Natural killer cell treated with Interleukin-12 subunit alpha and Interleukin-12 subunit beta and Interleukin-15 and Interleukin-18, amount 100 ng/mL, for 72 hours (primary cell): Measurements from ENCODE around the gene TIFAB. TPM values are rescaled to one million over a fixed set of nuclear protein-coding genes. Genes with fewer than 3 reads are reported as not detected.
A peak's percentile ranks its signal among the peaks of the same experiment; 100 is the strongest.
"Not testable (repeated sequence)": the region's sequence is repeated elsewhere in the genome, so short reads cannot be mapped to it uniquely, and the experiment has no call there.

Experiments used
- ATAC-seq, 2 donors: fragments of 150-1000 bp; cut with Tn5 transposase in 1 of 2; sonication (Bioruptor Pico), chemical (Tn5 transposase) in 1 of 2; 2 replicates each; pipeline ENCODE4 v1.10.0; 2021
- DNase-seq: peaks from one replicate; pipeline ENCODE4 v3.0.0; 2022; ENCODE audit warnings: low spot score
- H3K27ac Mint-ChIP-seq, 2 donors: 1 replicate in 1 of 2; 2 replicates in 1 of 2; pipeline ENCODE4 v1.8.0; 2022; ENCODE audit warnings: mixed read lengths in 2 of 2, mild to moderate bottlenecking in 1 of 2, moderate library complexity in 1 of 2
- H3K27me3 Mint-ChIP-seq, 2 donors: 1 replicate in 1 of 2; 2 replicates in 1 of 2; pipeline ENCODE4 v1.8.0; 2022; ENCODE audit warnings: mixed read lengths in 2 of 2
- H3K36me3 Mint-ChIP-seq: one replicate; pipeline ENCODE4 v1.8.0; 2022; ENCODE audit warnings: mixed read lengths
- H3K4me1 Mint-ChIP-seq, 2 donors: 1 replicate in 1 of 2; 2 replicates in 1 of 2; pipeline ENCODE4 v1.8.0; 2022; ENCODE audit warnings: low read depth in 2 of 2, mixed read lengths in 2 of 2, mild to moderate bottlenecking in 1 of 2
- H3K4me3 Mint-ChIP-seq: one replicate; pipeline ENCODE4 v1.8.0; 2022; ENCODE audit warnings: mixed read lengths
- H3K9me3 Mint-ChIP-seq: 2 replicates; pipeline ENCODE4 v1.8.0; 2022; ENCODE audit warnings: mixed read lengths
- total RNA-seq, 2 donors: library from RNA; stranded (reverse); gene quantifications; one replicate each; pipeline ENCODE4 v1.2.3, GENCODE V29; 2022

Gene TIFAB
- total RNA-seq, result not detected

DNA sequence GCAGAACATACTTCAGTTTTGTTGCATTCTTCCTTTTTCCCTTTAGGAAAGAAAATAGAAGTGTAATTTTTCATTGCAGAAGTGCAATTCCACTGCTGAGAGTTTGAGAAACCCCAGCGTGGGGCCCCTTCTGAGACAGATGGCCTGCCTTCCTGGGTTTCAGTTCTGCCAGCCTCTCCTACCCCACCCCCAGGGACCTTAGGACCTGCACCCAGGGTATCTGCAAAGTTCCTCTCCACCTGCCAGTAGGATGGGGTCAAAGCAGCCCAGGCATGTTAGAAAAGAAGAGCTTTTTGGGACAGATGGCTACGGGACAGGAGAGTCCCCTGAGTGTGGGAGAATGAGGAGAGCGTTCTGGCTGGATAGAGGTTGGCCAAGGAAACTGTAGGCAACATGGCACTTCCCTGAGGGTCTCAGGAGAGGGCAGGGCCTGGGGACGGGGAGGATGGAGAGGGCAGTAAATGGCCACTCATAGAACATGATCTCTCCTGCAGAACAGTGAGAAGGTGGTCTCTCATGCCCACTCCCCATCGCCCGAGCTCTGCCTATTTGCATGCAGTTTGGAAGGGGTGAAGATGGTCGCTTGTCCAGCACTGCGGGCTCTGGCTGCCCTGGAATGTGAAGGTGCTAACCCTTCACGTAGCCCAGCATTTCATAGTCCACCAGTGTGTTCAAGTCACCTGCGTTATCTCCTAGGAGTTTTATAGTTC is at the start of gene TIFAB:
Gene TIFAB, minus strand, starts transcription at position 31 of the 710 bp plus-strand sequence. CDS start 2,412 bp downstream, outside the sequence.
- Mint-ChIP-seq H3K9me3 (no peaks in the 10 kb centered on the region), H3K27ac (no peak within 1 kb of the TSS), H3K4me3 (no peak within 1 kb of the TSS), H3K4me1 (no peaks in the 10 kb centered on the region), H3K27me3 (peaks cover 12 to 14% of the 10 kb centered on the region in 2 donors), H3K36me3 (no peaks in the 10 kb centered on the region)
- DNase-seq (no peak), ATAC-seq (peak in 1 of 2 donors; percentile 2)

DNA sequence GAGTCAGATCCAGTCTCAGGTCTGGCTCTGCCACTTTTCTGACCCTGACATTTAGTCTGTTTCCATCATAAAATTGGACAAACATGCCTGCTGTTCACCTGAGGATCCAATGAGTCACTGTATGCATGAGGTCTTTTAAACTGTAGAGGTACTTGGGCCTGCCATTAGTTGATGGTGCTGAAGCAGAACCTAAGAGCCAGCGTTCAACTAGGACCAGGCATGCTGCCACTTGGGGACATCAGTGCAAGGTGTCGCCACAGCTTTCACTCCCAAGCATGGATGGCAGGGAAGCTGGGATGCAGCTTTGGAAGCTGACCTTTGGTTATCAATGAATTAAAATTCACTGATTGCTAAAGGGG is 46.5 kb upstream of the TIFAB start:
- Mint-ChIP-seq H3K36me3 (no peaks in the 10 kb centered on the region), H3K4me3 (no peak overlapping the region), H3K9me3 (no peaks in the 10 kb centered on the region), H3K27ac (no peak overlapping the region), H3K27me3 (peaks cover 33 to 50% of the 10 kb centered on the region in 2 donors), H3K4me1 (no peaks in the 10 kb centered on the region)
- no peak for DNase-seq
- ATAC-seq, result no peak

GRCh38 chr5:135497971-135498636 is 46.0 kb upstream of the TIFAB start:
- H3K27ac Mint-ChIP-seq, result no peak overlapping the region
- ATAC-seq (no peak), DNase-seq (no peak)
- H3K4me1 Mint-ChIP-seq, result no peaks in the 10 kb centered on the region
- H3K27me3 Mint-ChIP-seq, result peaks cover 29 to 50% of the 10 kb centered on the region in 2 donors
- no peaks in the 10 kb centered on the region for H3K36me3 Mint-ChIP-seq
- H3K4me3 Mint-ChIP-seq, result no peak overlapping the region
- no peaks in the 10 kb centered on the region for H3K9me3 Mint-ChIP-seq

- H3K27ac Mint-ChIP-seq, H3K9me3 Mint-ChIP-seq, H3K4me1 Mint-ChIP-seq, H3K4me3 Mint-ChIP-seq, ATAC-seq, H3K36me3 Mint-ChIP-seq, DNase-seq: not testable (repeated sequence)
- peaks cover 25 to 39% of the 10 kb centered on the region in 2 donors for H3K27me3 Mint-ChIP-seq
Observed at GRCh38 chr5:135495531-135495930, 43.4 kb upstream of the TIFAB start.

DNA sequence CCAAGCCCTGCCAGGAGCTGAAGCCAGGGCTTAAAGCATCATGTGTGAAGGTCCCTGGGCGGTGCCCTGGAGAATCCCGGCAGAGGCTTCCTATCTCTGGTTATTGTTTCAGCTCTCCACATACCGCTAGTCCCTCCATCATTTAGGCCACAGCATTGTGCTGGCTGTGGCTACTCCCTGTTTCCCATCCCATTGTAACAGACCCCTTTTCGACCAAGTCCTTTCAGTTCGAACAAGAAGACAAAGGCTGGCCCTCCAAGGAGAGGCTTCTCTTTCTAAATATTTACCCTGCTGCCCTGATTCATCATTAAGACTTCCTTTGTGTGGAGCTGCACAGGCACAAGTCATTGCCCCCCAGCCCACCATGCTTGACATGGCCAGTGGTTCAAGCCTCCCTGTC is 42.0 kb upstream of the TIFAB start:
- Mint-ChIP-seq H3K9me3 (no peaks in the 10 kb centered on the region), H3K27me3 (peaks cover 27 to 49% of the 10 kb centered on the region in 2 donors), H3K4me3 (no peak overlapping the region), H3K36me3 (no peaks in the 10 kb centered on the region), H3K27ac (no peak overlapping the region), H3K4me1 (peaks cover 2 to 6% of the 10 kb centered on the region in 2 donors)
- DNase-seq (no peak), ATAC-seq (peak in 1 of 2 donors; percentile 3)

DNA sequence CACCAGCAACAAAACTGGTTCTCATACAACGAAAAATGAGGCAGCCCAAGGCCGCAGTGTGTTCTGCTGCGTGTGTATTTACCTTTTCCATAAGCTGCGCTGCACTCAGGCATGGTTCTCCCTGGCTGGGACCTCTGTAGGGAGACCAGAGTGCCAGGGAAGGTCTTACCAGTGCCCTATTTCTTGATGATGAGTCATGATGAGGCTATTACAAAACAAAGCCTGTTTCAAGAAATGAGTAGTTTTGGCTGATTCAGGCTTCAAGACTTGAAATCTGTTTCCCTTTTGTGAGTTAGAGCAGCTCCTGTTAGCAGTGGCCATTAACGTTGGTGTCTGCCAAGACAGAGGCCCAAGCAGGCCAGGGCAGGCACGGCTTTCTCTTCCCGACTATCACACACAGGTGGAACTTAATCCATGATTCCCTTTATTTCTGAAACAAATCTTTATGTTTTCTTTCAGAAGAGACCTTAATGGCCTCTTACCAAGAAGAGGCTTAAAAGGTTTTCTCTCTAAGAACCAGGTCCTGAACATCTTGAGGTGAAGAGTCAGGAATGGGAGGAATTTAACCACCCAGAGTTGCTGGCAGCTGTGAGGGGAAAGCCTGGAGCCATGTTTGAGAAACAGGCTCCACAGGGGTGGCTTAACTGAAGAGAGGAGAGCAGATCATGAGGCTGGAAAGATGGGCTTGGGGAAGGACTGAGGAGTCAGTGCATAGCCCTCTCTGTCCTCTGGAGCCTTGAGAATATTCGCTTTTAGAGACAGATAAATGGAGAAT is 41.4 kb upstream of the TIFAB start:
- Mint-ChIP-seq H3K36me3 (no peaks in the 10 kb centered on the region), H3K9me3 (no peaks in the 10 kb centered on the region), H3K27ac (no peak overlapping the region), H3K4me3 (no peak overlapping the region), H3K4me1 (peaks cover 2 to 6% of the 10 kb centered on the region in 2 donors), H3K27me3 (peaks cover 28 to 52% of the 10 kb centered on the region in 2 donors)
- ATAC-seq (peak in 1 of 2 donors; percentile 48), DNase-seq (no peak)

DNA sequence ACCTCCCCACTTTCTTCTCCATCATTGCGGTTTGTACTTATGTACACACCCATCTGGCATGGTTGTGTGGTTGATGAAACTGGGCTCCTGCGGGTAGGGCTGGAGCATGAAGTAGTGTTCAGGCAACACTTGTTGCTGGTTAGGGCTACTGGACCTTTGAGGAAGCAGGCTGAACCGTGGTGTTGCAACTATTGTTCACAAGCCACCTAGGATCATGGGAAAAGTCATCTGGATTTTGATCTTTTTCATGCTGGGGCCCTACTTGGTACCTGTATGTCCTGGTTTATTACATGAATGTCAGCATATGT is 40.1 kb upstream of the TIFAB start:
- DNase-seq, result no peak
- Mint-ChIP-seq H3K27me3 (peaks cover 35 to 64% of the 10 kb centered on the region in 2 donors), H3K27ac (no peak overlapping the region)

GRCh38 chr5:135491552-135492318 is 39.6 kb upstream of the TIFAB start:
- no peak overlapping the region for H3K27ac Mint-ChIP-seq
- H3K36me3 Mint-ChIP-seq, result no peaks in the 10 kb centered on the region
- DNase-seq, result no peak
- H3K27me3 Mint-ChIP-seq, result peaks cover 36 to 64% of the 10 kb centered on the region in 2 donors
- H3K4me3 Mint-ChIP-seq, result no peak overlapping the region
- ATAC-seq, result no peak
- H3K9me3 Mint-ChIP-seq, result no peaks in the 10 kb centered on the region
- H3K4me1 Mint-ChIP-seq, result peaks cover 2 to 6% of the 10 kb centered on the region in 2 donors

More for the DNA sequence above, 40.1 kb upstream of the TIFAB start:
- Mint-ChIP-seq H3K9me3 (no peaks in the 10 kb centered on the region), H3K4me1 (peaks cover 2 to 6% of the 10 kb centered on the region in 2 donors), H3K4me3 (no peak overlapping the region), H3K36me3 (no peaks in the 10 kb centered on the region)
- no peak for ATAC-seq

DNA sequence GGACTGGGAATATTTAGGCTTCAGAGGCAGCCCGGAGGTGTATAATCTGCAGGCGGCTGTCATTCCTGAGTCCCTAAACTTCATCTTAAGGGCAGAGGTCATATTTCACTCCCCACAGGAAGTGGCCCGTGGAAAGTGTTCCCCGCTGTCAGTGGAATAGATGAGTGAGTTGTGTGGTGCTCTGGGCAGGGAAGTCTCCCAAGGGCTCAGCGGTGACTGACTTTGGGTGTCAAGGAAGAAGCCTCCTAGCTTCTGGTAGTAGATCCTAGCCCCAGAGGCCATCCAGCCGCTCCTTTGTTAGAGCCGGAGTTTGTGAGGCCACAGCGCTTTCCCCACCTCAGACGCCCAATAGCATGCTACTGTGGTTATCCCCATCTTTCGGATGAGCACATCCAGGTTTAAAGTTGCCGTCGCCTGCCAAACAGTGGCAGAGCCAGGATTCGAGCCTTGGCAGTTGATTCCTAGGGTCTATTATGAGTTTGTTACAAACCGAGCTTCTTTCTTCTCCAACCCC is 38.9 kb upstream of the TIFAB start:
- ATAC-seq (no peak), DNase-seq (no peak)
- Mint-ChIP-seq H3K4me1 (peaks cover 2 to 6% of the 10 kb centered on the region in 2 donors), H3K4me3 (no peak overlapping the region), H3K27ac (no peak overlapping the region), H3K27me3 (peaks cover 36 to 66% of the 10 kb centered on the region in 2 donors), H3K36me3 (no peaks in the 10 kb centered on the region), H3K9me3 (no peaks in the 10 kb centered on the region)

DNA sequence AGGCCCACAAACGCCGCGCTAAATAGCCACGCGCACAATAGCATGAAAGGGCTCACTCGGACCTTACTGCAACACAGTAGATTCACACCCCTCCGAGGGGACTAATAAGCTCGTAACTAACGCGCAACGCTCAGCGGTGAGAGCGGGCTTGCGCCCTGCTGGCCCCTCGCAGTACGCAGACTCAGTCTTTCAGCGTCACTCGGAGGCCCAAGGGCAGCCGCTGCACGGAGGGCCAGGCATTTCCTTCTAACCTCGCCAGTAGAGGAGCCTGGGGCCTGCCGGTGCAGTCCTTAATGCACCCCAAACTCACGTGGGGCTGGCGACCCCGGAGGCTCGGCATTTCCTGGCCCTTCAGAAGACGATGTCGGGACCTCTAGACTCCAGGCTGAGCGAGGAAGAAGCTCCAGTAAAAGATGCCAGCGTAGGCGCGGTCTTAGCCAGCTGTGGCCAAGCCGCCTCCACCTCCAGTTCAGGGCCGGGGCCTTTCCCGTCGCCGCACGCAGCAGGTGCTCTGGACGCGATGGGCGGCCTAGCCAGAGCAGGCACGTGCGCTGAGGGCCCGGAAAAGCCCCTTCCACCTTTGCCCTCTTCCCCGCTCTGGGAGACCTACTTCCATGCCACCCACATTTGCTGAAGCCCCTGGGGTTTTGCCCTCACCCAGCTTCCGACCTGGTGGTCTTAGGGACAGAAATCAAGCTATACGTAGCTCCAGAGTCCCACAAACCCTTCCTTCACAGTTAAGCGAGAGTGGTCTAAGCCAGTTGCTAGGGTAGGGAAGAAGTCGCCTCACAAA is 38.3 kb upstream of the TIFAB start:
- Mint-ChIP-seq H3K9me3 (no peaks in the 10 kb centered on the region), H3K27me3 (peaks cover 37 to 62% of the 10 kb centered on the region in 2 donors), H3K36me3 (no peaks in the 10 kb centered on the region), H3K4me3 (no peak overlapping the region), H3K27ac (no peak overlapping the region), H3K4me1 (peaks cover 2 to 6% of the 10 kb centered on the region in 2 donors)
- DNase-seq (no peak), ATAC-seq (no peak)

- peaks cover 2 to 6% of the 10 kb centered on the region in 2 donors for H3K4me1 Mint-ChIP-seq
- H3K27ac Mint-ChIP-seq, result no peak overlapping the region
- no peaks in the 10 kb centered on the region for H3K9me3 Mint-ChIP-seq
- no peak overlapping the region for H3K4me3 Mint-ChIP-seq
- peaks cover 34 to 55% of the 10 kb centered on the region in 2 donors for H3K27me3 Mint-ChIP-seq
- ATAC-seq (no peak), DNase-seq (no peak)
- H3K36me3 Mint-ChIP-seq, result no peaks in the 10 kb centered on the region
Observed at GRCh38 chr5:135489466-135490244, 37.5 kb upstream of the TIFAB start.

DNA sequence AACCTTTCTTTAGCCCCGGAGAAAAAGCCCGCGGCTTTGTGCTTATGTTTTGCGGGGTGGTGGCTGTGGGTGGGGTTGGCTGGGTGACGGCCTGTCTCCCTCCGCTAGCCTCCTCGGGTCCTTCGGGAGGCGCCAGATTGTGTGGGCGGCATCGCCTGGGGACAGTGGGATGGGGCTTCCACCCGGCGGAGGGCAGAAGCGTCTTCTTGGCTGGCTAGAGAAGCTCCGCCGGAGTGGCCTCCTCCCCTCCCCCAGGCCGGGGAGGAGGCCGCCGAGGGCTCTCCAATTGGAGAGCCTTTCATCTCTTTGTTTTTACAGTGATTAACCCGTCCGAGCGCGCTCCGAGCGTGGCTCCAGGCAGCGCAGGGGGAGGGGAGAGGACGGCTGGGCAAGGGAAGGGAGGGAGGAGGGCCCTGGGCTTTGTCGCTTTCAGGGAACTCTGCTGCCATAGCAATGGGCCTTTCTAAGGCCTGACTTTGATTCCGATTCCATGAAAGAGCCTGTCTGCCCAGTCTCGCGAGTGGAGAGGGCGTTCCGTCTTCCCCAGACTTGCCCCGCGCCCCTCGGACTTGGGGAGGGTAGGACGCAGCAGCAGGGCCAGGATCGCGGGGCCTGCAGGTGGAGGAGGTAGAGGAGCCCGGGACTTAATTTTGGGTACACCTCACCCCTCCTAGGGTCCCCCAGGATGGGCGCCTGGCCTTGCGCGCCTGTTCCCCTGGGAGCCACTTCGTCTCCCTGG is 36.7 kb upstream of the TIFAB start:
- H3K27ac Mint-ChIP-seq, result no peak overlapping the region
- no peak for DNase-seq
- peaks cover 30 to 47% of the 10 kb centered on the region in 2 donors for H3K27me3 Mint-ChIP-seq
- H3K4me3 Mint-ChIP-seq, result no peak overlapping the region
- no peak for ATAC-seq
- no peaks in the 10 kb centered on the region for H3K36me3 Mint-ChIP-seq
- H3K9me3 Mint-ChIP-seq, result no peaks in the 10 kb centered on the region
- H3K4me1 Mint-ChIP-seq, result peaks cover 2 to 6% of the 10 kb centered on the region in 2 donors
